GM23338 (cell line): ENCODE results near the gene GDE1. TPM values are rescaled to one million over a fixed set of nuclear protein-coding genes. Genes with fewer than 3 reads are reported as not detected.

Source experiments
- ATAC-seq: fragments of 200-7000 bp; cut with Tn5 transposase; 3 replicates; pipeline ENCODE4 v1.9.1; 2020
- DNase-seq: peaks from one replicate; pipeline ENCODE4 v3.0.0-alpha.2; 2015; ENCODE audit warnings: low spot score
- H2AFZ ChIP-seq: fragments of 200-600 bp; sonication (generic); 2 replicates; pipeline ENCODE4 v1.8.0; 2016; ENCODE audit warnings: antibody characterized with exemption, mild to moderate bottlenecking, moderate library complexity
- H3F3A ChIP-seq: fragments of 200-600 bp; sonication (generic); replicated peaks from 2 replicates; pipeline ENCODE4 v1.8.0; 2017; ENCODE audit warnings: antibody characterized with exemption, mixed run types, low read depth
- H3K27ac ChIP-seq: fragments of 200-600 bp; sonication (generic); 2 replicates; pipeline ENCODE4 v1.6.1; 2016; ENCODE audit warnings: low read depth
- H3K27me3 ChIP-seq: fragments of 200-600 bp; sonication (generic); 2 replicates; pipeline ENCODE4 v1.8.0; 2016; ENCODE audit warnings: mild to moderate bottlenecking, mixed run types, moderate library complexity; ENCODE audit not compliant: insufficient read depth
- H3K36me3 ChIP-seq: fragments of 200-600 bp; sonication (generic); 2 replicates; pipeline ENCODE4 v1.8.0; 2016; ENCODE audit warnings: mild to moderate bottlenecking; ENCODE audit not compliant: insufficient read depth
- H3K4me1 ChIP-seq: fragments of 200-600 bp; sonication (generic); 2 replicates; pipeline ENCODE4 v1.8.0; 2016; ENCODE audit warnings: mild to moderate bottlenecking, moderate library complexity; ENCODE audit not compliant: insufficient read depth
- H3K4me2 ChIP-seq: fragments of 200-600 bp; sonication (generic); 2 replicates; pipeline ENCODE4 v1.7.1; 2017; ENCODE audit warnings: mixed run types
- H3K4me3 ChIP-seq: fragments of 200-600 bp; sonication (generic); 2 replicates; pipeline ENCODE4 v1.6.1; 2016; ENCODE audit warnings: mixed run types
- H3K79me2 ChIP-seq: fragments of 200-600 bp; sonication (generic); replicated peaks from 2 replicates; pipeline ENCODE4 v1.8.0; 2017; ENCODE audit warnings: mild to moderate bottlenecking; ENCODE audit not compliant: insufficient read depth
- H3K9me2 ChIP-seq: fragments of 200-600 bp; sonication (generic); 2 replicates; pipeline ENCODE4 v1.8.0; 2017; ENCODE audit not compliant: insufficient read depth
- H4K20me1 ChIP-seq: fragments of 200-600 bp; sonication (generic); replicated peaks from 2 replicates; pipeline ENCODE4 v1.8.0; 2017; ENCODE audit warnings: mild to moderate bottlenecking; ENCODE audit not compliant: insufficient read depth
- H3K27ac Mint-ChIP-seq: 2 replicates; pipeline ENCODE4 v1.8.0; 2020; ENCODE audit warnings: inconsistent platforms, mild to moderate bottlenecking, moderate library complexity, mixed read lengths
- H3K27me3 Mint-ChIP-seq: 3 replicates; pipeline ENCODE4 v1.8.0; 2022; ENCODE audit warnings: low read depth, mild to moderate bottlenecking, moderate library complexity, mixed read lengths, inconsistent platforms; ENCODE audit not compliant: insufficient read depth, poor library complexity
- H3K36me3 Mint-ChIP-seq: 3 replicates; pipeline ENCODE4 v1.8.0; 2021; ENCODE audit warnings: low read depth, mild to moderate bottlenecking, inconsistent platforms, moderate library complexity, mixed read lengths
- H3K4me1 Mint-ChIP-seq: 3 replicates; pipeline ENCODE4 v1.8.0; 2020; ENCODE audit warnings: mild to moderate bottlenecking, inconsistent platforms, mixed read lengths
- H3K4me3 Mint-ChIP-seq: 3 replicates; pipeline ENCODE4 v1.8.0; 2021; ENCODE audit warnings: moderate library complexity, mild to moderate bottlenecking, inconsistent platforms, mixed read lengths
- H3K9me3 Mint-ChIP-seq: 3 replicates; pipeline ENCODE4 v1.8.0; 2020; ENCODE audit warnings: moderate library complexity, mild to moderate bottlenecking, inconsistent platforms, mixed read lengths
- EZH2 ChIP-seq: fragments of 200-600 bp; sonication (generic); IDR thresholded peaks from one replicate; pipeline ENCODE4 v1.8.0; 2017; ENCODE audit warnings: antibody characterized with exemption, mild to moderate bottlenecking, low read depth; ENCODE audit not compliant: unreplicated experiment
- JUNB ChIP-seq: IDR thresholded peaks from one replicate; pipeline ENCODE4 v1.6.1; 2016; ENCODE audit warnings: antibody characterized with exemption; ENCODE audit not compliant: unreplicated experiment
- polyA plus RNA-seq: library from polyadenylated mRNA; unstranded; fragments of >200 nt; fragmentation: Nextera tagmentation; extraction: Ambion mirVana; gene quantifications from 2 replicates; pipeline ENCODE4 v1.2.1, GENCODE V29; 2016
- total RNA-seq: library from RNA; depleted of rRNA; stranded (reverse); fragments of >200 nt; shearing (Covaris generic); gene quantifications from 2 replicates; pipeline ENCODE4 v1.2.3, GENCODE V29; 2014
- TF ChIP-seq, protein P1 (sequence below): fragments of 250-450 bp; sonication (Bioruptor Pico); IDR thresholded peaks from 2 replicates; pipeline ENCODE4 v1.5.0; 2020; ENCODE audit warnings: mild to moderate bottlenecking, moderate library complexity
- TF ChIP-seq, protein P2 (sequence below), 2 experiments: fragments of 200-600 bp in 1 of 2; sonication (generic) in 1 of 2; conservative IDR thresholded peaks; 2 replicates each; pipeline versions ENCODE4 v1.5.1 to v1.6.1; 2016 to 2017; ENCODE audit warnings: antibody characterized with exemption in 2 of 2, low read depth in 2 of 2, mild to moderate bottlenecking in 2 of 2, moderate library complexity in 1 of 2

GDE1 gene
- total and polyA plus RNA-seq, 2 experiments from 2014 or later, result 30.0 to 69.3 TPM

DNA sequence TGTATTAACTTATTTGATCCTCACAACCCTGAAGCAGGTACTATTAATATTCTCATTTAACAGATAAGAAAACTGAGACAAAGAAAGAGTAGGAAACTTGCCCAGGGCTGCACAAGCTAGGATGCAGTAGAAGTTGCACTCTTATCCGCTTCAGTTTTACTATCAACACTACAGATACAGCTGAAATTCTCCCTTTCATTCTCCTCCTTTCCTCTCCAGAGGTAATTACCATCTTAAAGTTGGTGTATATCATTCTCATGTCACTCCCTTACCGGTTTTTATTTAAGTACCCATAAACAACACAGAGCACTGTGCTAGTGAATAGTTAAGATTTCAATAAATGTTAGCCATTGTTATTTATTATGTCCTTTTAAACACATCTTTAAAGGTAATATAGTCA is 3.5 kb downstream of the GDE1 start (continued):
- TF ChIP-seq, protein P1, sequence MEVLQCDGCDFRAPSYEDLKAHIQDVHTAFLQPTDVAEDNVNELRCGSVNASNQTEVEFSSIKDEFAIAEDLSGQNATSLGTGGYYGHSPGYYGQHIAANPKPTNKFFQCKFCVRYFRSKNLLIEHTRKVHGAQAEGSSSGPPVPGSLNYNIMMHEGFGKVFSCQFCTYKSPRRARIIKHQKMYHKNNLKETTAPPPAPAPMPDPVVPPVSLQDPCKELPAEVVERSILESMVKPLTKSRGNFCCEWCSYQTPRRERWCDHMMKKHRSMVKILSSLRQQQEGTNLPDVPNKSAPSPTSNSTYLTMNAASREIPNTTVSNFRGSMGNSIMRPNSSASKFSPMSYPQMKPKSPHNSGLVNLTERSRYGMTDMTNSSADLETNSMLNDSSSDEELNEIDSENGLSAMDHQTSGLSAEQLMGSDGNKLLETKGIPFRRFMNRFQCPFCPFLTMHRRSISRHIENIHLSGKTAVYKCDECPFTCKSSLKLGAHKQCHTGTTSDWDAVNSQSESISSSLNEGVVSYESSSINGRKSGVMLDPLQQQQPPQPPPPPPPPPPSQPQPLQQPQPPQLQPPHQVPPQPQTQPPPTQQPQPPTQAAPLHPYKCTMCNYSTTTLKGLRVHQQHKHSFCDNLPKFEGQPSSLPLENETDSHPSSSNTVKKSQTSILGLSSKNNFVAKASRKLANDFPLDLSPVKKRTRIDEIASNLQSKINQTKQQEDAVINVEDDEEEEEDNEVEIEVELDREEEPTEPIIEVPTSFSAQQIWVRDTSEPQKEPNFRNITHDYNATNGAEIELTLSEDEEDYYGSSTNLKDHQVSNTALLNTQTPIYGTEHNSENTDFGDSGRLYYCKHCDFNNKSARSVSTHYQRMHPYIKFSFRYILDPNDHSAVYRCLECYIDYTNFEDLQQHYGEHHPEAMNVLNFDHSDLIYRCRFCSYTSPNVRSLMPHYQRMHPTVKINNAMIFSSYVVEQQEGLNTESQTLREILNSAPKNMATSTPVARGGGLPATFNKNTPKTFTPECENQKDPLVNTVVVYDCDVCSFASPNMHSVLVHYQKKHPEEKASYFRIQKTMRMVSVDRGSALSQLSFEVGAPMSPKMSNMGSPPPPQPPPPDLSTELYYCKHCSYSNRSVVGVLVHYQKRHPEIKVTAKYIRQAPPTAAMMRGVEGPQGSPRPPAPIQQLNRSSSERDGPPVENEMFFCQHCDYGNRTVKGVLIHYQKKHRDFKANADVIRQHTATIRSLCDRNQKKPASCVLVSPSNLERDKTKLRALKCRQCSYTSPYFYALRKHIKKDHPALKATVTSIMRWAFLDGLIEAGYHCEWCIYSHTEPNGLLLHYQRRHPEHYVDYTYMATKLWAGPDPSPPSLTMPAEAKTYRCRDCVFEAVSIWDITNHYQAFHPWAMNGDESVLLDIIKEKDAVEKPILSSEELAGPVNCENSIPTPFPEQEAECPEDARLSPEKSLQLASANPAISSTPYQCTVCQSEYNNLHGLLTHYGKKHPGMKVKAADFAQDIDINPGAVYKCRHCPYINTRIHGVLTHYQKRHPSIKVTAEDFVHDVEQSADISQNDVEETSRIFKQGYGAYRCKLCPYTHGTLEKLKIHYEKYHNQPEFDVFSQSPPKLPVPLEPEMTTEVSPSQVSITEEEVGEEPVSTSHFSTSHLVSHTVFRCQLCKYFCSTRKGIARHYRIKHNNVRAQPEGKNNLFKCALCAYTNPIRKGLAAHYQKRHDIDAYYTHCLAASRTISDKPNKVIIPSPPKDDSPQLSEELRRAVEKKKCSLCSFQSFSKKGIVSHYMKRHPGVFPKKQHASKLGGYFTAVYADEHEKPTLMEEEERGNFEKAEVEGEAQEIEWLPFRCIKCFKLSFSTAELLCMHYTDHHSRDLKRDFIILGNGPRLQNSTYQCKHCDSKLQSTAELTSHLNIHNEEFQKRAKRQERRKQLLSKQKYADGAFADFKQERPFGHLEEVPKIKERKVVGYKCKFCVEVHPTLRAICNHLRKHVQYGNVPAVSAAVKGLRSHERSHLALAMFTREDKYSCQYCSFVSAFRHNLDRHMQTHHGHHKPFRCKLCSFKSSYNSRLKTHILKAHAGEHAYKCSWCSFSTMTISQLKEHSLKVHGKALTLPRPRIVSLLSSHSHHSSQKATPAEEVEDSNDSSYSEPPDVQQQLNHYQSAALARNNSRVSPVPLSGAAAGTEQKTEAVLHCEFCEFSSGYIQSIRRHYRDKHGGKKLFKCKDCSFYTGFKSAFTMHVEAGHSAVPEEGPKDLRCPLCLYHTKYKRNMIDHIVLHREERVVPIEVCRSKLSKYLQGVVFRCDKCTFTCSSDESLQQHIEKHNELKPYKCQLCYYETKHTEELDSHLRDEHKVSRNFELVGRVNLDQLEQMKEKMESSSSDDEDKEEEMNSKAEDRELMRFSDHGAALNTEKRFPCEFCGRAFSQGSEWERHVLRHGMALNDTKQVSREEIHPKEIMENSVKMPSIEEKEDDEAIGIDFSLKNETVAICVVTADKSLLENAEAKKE (CRISPR knock-in tag), result no peak
- TF ChIP-seq, protein P2, sequence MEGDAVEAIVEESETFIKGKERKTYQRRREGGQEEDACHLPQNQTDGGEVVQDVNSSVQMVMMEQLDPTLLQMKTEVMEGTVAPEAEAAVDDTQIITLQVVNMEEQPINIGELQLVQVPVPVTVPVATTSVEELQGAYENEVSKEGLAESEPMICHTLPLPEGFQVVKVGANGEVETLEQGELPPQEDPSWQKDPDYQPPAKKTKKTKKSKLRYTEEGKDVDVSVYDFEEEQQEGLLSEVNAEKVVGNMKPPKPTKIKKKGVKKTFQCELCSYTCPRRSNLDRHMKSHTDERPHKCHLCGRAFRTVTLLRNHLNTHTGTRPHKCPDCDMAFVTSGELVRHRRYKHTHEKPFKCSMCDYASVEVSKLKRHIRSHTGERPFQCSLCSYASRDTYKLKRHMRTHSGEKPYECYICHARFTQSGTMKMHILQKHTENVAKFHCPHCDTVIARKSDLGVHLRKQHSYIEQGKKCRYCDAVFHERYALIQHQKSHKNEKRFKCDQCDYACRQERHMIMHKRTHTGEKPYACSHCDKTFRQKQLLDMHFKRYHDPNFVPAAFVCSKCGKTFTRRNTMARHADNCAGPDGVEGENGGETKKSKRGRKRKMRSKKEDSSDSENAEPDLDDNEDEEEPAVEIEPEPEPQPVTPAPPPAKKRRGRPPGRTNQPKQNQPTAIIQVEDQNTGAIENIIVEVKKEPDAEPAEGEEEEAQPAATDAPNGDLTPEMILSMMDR (conservative IDR thresholded peaks at IDR 0.05; ENCODE audit: low read depth in 2 of 2), result no peak

DNA sequence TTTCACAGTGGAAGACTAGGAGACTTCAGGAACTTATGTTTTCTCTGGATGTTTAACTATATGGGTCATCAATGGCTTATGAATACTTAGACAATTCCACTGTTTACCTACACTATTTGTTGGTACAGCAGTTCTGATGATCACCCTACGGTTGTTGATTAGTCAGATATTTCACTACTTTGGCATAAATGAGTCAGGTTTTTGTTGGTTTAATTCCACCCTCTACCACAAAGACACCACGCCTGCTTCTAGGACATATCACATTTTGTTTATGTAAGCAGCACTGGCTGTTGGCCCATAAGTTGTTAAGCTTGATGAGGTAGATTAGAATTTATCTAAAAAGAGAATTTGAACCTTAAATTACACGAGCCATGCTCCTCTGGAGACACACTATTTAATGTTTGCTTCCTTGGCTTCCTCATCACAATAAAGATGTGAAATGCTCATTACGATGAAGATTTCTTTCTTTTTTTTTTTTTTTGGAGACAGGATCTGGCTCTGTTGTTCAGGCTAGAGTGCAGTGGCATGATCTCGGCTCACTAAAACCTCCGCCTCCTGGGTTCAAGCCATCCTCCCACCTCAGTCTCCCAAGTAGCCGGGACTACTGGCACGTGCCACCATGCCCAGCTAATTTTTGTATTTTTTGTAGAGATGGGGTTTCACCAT is 4.3 kb downstream of the GDE1 start:
- Mint-ChIP-seq H3K27ac (no peak overlapping the region), H3K4me3 (no peak overlapping the region), H3K4me1 (peaks cover 16% of the 10 kb centered on the region), H3K27me3 (no peaks in the 10 kb centered on the region), H3K36me3 (peaks cover 43% of the 10 kb centered on the region), H3K9me3 (no peaks in the 10 kb centered on the region; the same call in 2 of the 3 replicates)
- H3K79me2 ChIP-seq, result peaks cover 64% of the 10 kb centered on the region
- no peak overlapping the region for H2AFZ ChIP-seq
- no peak overlapping the region for H3K4me2 ChIP-seq
- DNase-seq (no peak), ATAC-seq (no peak)
- H3F3A ChIP-seq, result no peaks in the 10 kb centered on the region
- H3K9me2 ChIP-seq, result no peaks in the 10 kb centered on the region
- peaks cover 24% of the 10 kb centered on the region for H3K36me3 ChIP-seq
- H3K4me1 ChIP-seq, result peaks cover 13% of the 10 kb centered on the region
- H3K27ac ChIP-seq, result no peak overlapping the region
- no peak overlapping the region for H3K4me3 ChIP-seq
- no peaks in the 10 kb centered on the region for H3K27me3 ChIP-seq
- H4K20me1 ChIP-seq, result peaks cover 20% of the 10 kb centered on the region
- TF ChIP-seq JUNB, result no peak
- TF ChIP-seq, protein P2 (conservative IDR thresholded peaks at IDR 0.05; ENCODE audit: low read depth in 2 of 2), result no peak
- no peak for TF ChIP-seq EZH2
